ENCODE results near the gene KLHL22.

DNA sequence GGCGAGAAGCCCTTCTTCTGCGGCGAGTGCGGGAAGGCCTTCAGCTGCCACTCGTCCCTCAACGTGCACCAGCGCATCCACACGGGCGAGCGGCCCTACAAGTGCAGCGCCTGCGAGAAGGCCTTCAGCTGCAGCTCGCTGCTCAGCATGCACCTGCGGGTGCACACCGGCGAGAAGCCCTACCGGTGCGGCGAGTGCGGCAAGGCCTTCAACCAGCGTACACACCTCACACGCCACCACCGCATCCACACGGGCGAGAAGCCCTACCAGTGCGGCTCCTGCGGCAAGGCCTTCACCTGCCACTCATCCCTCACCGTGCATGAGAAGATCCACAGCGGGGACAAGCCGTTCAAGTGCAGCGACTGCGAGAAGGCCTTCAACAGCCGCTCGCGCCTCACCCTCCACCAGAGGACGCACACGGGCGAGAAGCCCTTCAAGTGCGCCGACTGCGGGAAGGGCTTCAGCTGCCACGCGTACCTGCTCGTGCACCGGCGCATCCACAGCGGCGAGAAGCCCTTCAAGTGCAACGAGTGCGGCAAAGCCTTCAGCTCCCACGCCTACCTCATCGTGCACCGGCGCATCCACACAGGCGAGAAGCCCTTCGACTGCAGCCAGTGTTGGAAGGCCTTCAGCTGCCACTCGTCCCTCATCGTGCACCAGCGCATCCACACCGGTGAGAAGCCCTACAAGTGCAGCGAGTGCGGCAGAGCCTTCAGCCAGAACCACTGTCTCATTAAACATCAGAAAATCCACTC is 89.5 kb downstream of the KLHL22 start:
- TF ChIP-seq, protein P1, sequence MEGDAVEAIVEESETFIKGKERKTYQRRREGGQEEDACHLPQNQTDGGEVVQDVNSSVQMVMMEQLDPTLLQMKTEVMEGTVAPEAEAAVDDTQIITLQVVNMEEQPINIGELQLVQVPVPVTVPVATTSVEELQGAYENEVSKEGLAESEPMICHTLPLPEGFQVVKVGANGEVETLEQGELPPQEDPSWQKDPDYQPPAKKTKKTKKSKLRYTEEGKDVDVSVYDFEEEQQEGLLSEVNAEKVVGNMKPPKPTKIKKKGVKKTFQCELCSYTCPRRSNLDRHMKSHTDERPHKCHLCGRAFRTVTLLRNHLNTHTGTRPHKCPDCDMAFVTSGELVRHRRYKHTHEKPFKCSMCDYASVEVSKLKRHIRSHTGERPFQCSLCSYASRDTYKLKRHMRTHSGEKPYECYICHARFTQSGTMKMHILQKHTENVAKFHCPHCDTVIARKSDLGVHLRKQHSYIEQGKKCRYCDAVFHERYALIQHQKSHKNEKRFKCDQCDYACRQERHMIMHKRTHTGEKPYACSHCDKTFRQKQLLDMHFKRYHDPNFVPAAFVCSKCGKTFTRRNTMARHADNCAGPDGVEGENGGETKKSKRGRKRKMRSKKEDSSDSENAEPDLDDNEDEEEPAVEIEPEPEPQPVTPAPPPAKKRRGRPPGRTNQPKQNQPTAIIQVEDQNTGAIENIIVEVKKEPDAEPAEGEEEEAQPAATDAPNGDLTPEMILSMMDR (IDR thresholded peaks at IDR 0.05), result no peak
- TF ChIP-seq POLR2A (IDR thresholded peaks at IDR 0.05; ENCODE audit: low read depth) (no peak), POLR2AphosphoS5 (IDR thresholded peaks at IDR 0.05) (no peak)

All from esophagus muscularis mucosa (tissue), 3 donors.